ENCODE measurements around the gene MDGA2.
"Not testable (repeated sequence)": the region's sequence is repeated elsewhere in the genome, so short reads cannot be mapped to it uniquely, and the experiment has no call there.

The MDGA2 gene

DNA sequence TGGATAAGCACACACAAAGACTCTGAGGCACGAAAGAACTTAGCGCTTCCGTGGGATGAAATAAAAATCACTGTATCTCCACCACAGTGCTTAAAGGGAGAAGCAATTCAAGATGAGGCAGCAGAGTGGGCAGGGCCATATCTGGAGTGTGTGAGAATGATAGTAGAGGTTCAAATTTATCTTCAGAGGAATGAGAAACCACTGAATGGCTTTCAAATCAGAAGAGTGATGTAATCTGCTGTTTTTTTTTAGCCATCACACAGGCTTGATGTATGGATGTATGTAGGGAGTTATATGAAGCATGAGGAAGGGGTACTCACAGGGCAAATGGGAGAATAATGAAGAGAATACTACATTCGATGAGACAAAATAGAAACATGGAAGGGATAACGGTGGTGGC lies 24.1 kb downstream of the MDGA2 start:
- no peaks in the 10 kb centered on the region for H3K36me3 ChIP-seq
- TF ChIP-seq, protein P1, sequence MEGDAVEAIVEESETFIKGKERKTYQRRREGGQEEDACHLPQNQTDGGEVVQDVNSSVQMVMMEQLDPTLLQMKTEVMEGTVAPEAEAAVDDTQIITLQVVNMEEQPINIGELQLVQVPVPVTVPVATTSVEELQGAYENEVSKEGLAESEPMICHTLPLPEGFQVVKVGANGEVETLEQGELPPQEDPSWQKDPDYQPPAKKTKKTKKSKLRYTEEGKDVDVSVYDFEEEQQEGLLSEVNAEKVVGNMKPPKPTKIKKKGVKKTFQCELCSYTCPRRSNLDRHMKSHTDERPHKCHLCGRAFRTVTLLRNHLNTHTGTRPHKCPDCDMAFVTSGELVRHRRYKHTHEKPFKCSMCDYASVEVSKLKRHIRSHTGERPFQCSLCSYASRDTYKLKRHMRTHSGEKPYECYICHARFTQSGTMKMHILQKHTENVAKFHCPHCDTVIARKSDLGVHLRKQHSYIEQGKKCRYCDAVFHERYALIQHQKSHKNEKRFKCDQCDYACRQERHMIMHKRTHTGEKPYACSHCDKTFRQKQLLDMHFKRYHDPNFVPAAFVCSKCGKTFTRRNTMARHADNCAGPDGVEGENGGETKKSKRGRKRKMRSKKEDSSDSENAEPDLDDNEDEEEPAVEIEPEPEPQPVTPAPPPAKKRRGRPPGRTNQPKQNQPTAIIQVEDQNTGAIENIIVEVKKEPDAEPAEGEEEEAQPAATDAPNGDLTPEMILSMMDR (IDR thresholded peaks at IDR 0.05; ENCODE audit: low read depth, low read length): no peak
- H3K9me3 ChIP-seq: no peaks in the 10 kb centered on the region
- H3K4me1 ChIP-seq: no peaks in the 10 kb centered on the region
- no peak overlapping the region for H3K4me3 ChIP-seq (ENCODE audit: low read depth, low read length)
- DNase-seq: no peak
- H3K27me3 ChIP-seq: no peaks in the 10 kb centered on the region

DNA sequence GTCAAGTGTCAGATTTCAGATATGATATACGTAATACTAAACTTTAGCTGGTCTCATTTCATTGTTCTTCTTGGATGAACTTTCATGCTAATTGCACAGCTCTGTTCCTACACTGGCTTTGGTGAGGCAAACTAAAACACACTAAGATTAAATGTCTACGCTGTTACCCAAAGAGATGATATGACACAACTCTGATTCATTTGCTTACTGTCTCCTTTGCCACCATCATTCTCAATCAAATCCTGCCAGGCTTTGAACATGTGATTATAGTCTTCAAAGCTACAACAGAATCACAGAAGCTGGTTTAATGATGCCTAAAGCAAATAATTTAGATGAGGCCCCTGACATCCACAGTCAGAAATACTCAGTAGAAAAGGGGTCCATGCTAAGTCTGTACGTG lies 37.7 kb downstream of the MDGA2 start:
- Histone ChIP-seq H3K27me3 (no peaks in the 10 kb centered on the region), H3K4me3 (ENCODE audit: low read depth, low read length) (no peak overlapping the region), H3K36me3 (no peaks in the 10 kb centered on the region), H3K9me3 (no peaks in the 10 kb centered on the region), H3K4me1 (no peaks in the 10 kb centered on the region)
- TF ChIP-seq, protein P1 (IDR thresholded peaks at IDR 0.05; ENCODE audit: low read depth, low read length): no peak
- DNase-seq: no peak

DNA sequence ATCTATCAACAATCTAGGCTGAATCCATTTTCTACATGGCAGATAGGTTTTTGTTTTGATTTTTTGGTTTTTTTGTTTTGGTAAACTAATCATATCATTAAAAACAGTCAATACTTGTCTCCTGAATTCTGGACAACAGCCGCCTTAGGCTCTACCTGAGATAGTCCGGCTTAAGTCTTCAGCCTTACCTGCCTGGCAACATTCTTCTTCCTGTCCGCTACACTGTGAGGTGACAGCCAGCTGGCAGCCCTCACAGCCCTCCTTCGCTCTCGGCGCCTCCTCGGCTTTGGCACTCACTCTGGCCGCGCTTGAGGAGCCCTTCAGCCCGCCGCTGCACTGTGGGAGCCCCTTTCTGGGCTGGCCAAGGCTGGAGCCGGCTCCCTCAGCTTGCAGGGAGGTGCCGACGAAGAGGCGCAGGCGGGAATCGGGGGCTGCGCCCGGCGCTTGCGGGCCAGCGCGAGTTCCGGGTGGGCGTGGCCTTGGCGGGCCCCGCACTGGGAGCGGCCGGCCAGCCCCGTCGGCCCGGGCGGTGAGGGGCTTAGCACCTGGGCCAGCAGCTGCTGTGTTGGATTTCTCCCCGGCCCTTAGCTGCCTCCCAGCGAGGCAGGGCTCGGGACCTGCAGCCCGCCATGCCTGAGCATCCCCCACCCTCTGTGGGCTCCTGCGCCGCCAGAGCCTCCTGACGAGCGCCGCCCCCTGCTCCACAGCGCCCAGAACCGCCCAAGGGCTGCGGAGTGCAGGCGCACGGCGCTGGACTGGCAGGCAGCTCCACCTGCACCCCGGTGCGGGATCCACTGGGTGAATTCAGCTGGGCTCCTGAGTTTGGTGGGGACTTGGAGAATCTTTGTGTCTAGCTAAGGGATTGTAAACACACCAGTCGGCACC lies 49.0 kb downstream of the MDGA2 start:
- Histone ChIP-seq H3K4me1 (no peaks in the 10 kb centered on the region), H3K4me3 (ENCODE audit: low read depth, low read length) (no peak overlapping the region), H3K27me3 (no peaks in the 10 kb centered on the region), H3K36me3 (no peaks in the 10 kb centered on the region), H3K9me3 (no peaks in the 10 kb centered on the region)
- TF ChIP-seq, protein P1 (IDR thresholded peaks at IDR 0.05; ENCODE audit: low read depth, low read length): no peak
- no peak for DNase-seq

DNA sequence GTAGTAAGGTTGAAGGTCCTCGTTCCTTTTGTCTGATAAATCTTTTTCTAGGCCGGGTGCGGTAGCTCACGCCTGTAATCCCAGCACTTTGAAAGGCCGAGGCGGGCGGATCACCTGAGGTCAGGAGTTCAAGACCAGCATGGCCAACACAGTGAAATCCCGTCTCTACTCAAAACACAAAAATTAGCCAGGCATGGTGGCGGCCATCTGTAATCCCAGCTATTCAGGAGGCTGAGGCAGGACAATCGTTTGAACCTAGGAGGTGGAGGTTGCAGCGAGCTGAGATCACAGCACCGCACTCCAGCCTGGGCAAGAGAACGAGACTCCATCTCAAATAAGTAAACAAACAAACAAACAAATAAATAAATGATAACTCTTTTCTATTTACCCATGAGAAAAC lies 51.3 kb downstream of the MDGA2 start:
- not testable (repeated sequence) for H3K4me1 ChIP-seq; H3K9me3 ChIP-seq; H3K27me3 ChIP-seq; H3K4me3 ChIP-seq (ENCODE audit: low read depth, low read length); H3K36me3 ChIP-seq; DNase-seq

DNA sequence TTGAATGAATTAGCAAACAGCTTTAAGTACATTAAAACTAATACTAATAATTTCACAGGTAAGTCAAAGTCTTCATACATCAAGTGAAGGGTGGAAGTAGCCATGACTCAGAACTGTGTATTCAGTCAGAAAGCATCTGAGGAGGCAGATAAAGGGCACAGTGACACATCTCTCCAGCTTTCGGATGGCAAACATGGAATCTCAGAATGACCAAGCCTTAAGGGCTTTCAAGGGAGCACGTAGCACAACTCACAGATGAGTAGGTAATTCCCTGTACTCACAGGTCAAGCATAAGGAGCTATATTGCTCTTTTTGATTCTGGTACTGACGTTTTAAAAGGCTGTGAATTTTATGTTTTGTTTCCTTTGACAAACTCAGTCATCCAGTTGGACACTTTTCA lies 56.0 kb downstream of the MDGA2 start:
- H3K9me3 ChIP-seq: no peaks in the 10 kb centered on the region
- no peaks in the 10 kb centered on the region for H3K36me3 ChIP-seq
- no peak overlapping the region for H3K4me3 ChIP-seq (ENCODE audit: low read depth, low read length)
- TF ChIP-seq, protein P1 (IDR thresholded peaks at IDR 0.05; ENCODE audit: low read depth, low read length): no peak
- no peak for DNase-seq
- H3K27me3 ChIP-seq: no peaks in the 10 kb centered on the region; the same call in 1 of the 2 replicates
- no peaks in the 10 kb centered on the region for H3K4me1 ChIP-seq

DNA sequence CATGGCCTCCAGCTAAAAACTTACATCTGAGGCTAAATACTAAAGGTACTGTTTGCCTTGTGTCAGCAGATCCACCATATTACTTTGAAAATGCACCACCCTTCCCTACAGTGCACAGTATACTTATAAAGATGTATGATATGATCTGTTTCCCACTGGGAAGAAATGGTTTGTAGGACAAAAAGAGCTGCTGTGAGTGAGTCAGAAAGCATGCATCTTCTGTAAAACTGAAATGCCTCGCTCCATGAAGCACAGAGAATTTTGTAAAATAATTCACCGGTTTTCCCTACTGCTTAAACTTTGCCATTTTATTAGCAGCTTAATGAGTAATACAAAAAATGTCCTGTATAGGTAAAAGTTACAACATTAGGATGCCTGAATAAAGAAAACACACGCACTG lies 68.8 kb downstream of the MDGA2 start:
- Histone ChIP-seq H3K9me3 (no peaks in the 10 kb centered on the region), H3K36me3 (no peaks in the 10 kb centered on the region), H3K27me3 (no peaks in the 10 kb centered on the region), H3K4me1 (no peaks in the 10 kb centered on the region), H3K4me3 (ENCODE audit: low read depth, low read length) (no peak overlapping the region)
- no peak for DNase-seq
- TF ChIP-seq, protein P1 (IDR thresholded peaks at IDR 0.05; ENCODE audit: low read depth, low read length): no peak

All from BE2C (cell line).